Measurements from ENCODE around the gene PLP2.

- TF ChIP-seq CTCF (IDR thresholded peaks at IDR 0.05; ENCODE audit: low read length) = no peak
- TF ChIP-seq EZH2 (IDR thresholded peaks at IDR 0.05; ENCODE audit: borderline replicate concordance, low read length) = no peak
Measured at GRCh38 chrX:49171752-49172279, at the start of gene PLP2.

Measured in OCI-LY1 (cell line).